AG10803 (cell line): Measurements from ENCODE around the gene STIM1.

Experiments used
- DNase-seq: peaks from one replicate; pipeline ENCODE4 v3.0.0; 2010; ENCODE audit warnings: low read depth
- H3K4me3 ChIP-seq: 2 replicates; pipeline ENCODE4 v1.5.1; 2011; ENCODE audit warnings: mild to moderate bottlenecking, low read length, control low read depth
- TF ChIP-seq, protein P1 (sequence below): conservative IDR thresholded peaks from 2 replicates; pipeline ENCODE4 v1.5.1; 2011; ENCODE audit warnings: mild to moderate bottlenecking, low read length, control low read depth, inconsistent platforms

STIM1 gene

DNA sequence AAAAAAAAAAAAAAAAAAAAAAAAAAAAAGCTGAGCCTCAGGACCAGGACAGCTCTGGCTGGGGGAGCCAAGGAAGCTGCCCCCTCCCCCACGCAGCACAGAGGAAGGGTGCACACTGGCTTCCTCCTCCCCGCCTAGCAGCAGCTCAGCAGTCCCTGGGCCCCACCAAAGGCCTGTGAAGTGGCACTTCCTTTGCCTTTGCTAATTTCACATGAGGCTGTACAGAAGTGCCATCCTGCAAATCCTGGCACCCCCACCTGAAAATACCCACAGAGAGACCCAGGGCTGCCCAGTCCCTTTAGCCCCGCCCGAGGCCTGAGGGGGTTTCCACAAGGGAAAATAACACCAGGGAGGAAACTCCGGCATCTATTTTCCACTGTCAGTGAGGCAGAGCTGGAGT, 18.6 kb upstream of the STIM1 start:
- TF ChIP-seq, protein P1, sequence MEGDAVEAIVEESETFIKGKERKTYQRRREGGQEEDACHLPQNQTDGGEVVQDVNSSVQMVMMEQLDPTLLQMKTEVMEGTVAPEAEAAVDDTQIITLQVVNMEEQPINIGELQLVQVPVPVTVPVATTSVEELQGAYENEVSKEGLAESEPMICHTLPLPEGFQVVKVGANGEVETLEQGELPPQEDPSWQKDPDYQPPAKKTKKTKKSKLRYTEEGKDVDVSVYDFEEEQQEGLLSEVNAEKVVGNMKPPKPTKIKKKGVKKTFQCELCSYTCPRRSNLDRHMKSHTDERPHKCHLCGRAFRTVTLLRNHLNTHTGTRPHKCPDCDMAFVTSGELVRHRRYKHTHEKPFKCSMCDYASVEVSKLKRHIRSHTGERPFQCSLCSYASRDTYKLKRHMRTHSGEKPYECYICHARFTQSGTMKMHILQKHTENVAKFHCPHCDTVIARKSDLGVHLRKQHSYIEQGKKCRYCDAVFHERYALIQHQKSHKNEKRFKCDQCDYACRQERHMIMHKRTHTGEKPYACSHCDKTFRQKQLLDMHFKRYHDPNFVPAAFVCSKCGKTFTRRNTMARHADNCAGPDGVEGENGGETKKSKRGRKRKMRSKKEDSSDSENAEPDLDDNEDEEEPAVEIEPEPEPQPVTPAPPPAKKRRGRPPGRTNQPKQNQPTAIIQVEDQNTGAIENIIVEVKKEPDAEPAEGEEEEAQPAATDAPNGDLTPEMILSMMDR: no peak
- H3K4me3 ChIP-seq: no peak overlapping the region
- DNase-seq: no peak

DNA sequence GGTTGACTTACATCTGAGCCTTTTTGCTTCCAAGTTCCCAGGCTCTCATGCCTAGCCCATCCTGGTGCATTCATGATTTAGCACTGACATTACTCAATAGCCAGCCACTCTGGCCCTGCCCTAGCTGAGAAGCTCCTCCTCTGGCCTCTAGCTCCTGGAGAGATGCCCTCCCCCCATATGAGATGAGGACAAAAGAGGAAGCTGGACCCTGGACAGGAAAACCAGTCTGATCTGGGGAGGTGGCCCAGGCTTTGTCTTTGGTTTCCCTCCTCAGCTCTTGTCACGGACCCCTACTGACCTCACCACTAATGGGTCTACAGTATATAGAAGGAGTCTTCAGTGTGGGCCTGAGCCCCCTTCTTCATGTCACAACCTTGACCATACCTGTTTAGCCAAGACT, 17.7 kb upstream of the STIM1 start:
- TF ChIP-seq, protein P1: no peak
- no peak overlapping the region for H3K4me3 ChIP-seq
- DNase-seq: peak; percentile 46

GRCh38 chr11:3838504-3838903, 17.0 kb upstream of the STIM1 start:
- TF ChIP-seq, protein P1: no peak
- H3K4me3 ChIP-seq: no peak overlapping the region
- no peak for DNase-seq

DNA sequence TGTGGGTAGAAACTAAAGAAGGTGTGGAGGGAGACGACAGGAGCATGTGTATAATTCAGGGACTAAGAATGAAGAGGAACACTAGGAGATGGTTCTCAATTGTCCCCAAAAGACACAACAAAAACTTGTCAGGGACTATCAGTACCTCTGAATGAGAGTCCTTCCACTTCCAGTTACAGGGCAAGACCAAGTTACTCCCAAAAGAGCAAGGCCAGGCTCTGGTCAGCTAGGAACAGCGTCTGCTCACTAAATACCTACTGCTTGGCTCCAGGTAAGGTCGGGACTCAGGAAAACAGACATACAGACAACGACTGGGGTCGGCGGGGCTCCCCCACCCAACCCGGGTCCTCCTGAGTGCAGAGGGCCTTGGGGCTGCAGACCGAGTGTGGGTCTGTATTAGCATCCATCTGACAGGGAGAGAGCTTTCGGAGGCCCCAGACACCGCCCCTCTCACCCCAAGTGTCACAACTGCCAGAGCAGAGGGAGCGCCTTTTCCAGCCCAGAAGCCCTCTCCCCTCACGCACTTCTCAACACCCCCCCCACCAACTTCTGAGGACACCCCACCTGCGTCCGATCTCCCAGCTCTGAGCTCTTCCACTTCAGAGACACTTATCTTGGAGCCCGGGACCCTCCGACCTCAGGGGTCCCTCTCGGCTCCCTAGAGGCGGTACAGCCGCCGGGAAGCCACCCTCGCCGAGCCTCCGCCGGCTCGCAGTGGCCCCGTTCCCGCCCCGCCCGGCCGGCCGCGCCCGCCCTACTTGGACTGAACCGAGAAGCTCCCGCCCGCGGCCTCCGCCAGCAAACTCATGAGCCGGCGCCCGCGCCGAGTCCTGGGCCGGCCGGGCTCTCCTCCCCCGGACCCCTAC, 15.2 kb upstream of the STIM1 start:
- no peak for DNase-seq
- peak overlapping the region; percentile 79 for H3K4me3 ChIP-seq
- TF ChIP-seq, protein P1: no peak

DNA sequence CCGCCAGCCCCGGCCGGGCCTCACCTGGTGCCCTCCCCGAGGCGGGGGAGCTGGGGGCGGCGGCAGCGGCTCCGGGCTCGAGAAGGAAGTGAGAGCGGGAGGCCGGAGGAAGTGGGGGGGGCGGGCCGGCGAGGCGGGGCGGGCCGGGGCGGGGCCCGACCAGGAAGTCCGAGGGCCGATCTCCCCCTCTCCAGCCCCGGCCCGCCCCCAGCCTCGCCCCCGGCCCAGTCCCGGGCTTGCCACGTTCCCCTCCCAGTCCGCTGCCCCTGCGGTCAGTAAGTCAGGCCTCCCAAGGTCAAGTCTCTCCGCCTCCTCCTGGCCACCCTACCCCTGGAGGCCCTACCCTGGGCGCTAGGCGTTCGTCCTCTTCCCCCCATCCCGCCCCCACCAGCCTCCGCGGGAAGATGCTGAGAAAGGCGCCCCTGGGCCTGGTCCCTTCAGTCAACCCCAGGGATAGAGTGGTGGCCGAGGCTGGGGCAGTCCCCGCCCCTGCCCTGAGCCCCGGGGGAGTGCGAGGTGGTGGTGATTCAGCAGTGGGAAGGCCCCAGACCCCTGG, 14.5 kb upstream of the STIM1 start, which contains the start of gene RHOG:
Gene RHOG, minus strand, starts transcription at position 90 of the 556 bp plus-strand sequence. CDS start 12,821 bp downstream, outside the sequence.
- H3K4me3 ChIP-seq: peak within 1 kb of the TSS; percentile 79
- TF ChIP-seq, protein P1: no peak
- peak; percentile 83 for DNase-seq

GRCh38 chr11:3841426-3842350, 13.8 kb upstream of the STIM1 start:
- peak; percentile 81 for DNase-seq
- peak overlapping the region; percentile 68 for H3K4me3 ChIP-seq
- TF ChIP-seq, protein P1: peak; percentile 79
